HG02938 (cell line): ENCODE measurements around the gene ELF3.
A peak's percentile ranks its signal among the peaks of the same experiment; 100 is the strongest.
"Not testable (repeated sequence)": the region's sequence is repeated elsewhere in the genome, so short reads cannot be mapped to it uniquely, and the experiment has no call there.

Source experiments
- ATAC-seq: cut with Tn5 transposase; IDR thresholded peaks from one replicate; pipeline ENCODE4 v1.9.1; 2021; ENCODE audit warnings: mild to moderate bottlenecking, moderate library complexity; ENCODE audit not compliant: unreplicated experiment

ELF3 gene

GRCh38 chr1:202010180-202011015 is at the start of gene ELF3:
Gene ELF3, plus strand, starts transcription at chr1:202010587. Its CDS starts 550 bp downstream, at chr1:202011137.
- no peak for ATAC-seq

DNA sequence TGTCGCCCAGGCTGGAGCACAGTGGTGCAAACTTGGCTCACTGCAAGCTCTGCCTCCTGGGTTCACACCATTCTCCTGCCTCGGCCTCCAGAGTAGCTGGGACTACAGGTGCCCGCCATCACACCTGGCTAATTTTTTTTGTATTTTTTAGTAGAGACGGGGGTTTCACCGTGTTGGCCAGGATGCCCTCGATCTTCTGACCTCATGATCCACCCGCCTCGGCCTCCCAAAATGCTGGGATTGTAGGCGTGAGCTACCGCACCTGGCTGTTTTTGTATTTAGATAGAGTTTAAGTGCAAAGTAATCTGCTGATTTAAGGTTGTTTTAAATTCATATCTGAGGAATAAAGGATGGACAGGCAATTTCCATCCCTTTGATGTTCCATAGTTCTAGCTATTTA is 48.0 kb upstream of the ELF3 start:
- not testable (repeated sequence) for ATAC-seq

DNA sequence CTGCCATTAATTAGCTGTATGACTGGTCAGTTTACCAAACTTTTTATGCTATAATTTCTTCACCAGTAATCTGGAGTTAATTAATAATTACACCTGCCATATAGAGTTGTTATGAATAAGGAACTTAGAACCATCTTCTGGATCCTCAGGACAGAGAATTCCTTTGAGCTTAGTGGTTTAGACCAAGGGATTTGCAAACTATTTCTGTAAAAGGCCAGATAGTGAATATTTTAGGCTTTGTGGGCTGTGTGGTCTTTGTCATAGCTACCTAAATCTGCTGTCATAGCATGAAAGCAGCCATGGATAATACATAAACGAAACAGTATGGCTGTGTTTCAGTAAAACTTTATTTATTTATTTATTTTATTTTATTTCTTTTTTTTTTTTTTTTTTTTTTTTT is 46.1 kb upstream of the ELF3 start:
- no peak for ATAC-seq

- ATAC-seq, result no peak
These were observed 44.2 kb upstream of the ELF3 start for GRCh38 chr1:201966171-201966570.

GRCh38 chr1:201968202-201968925 is 42.0 kb upstream of the ELF3 start:
- ATAC-seq, result no peak

GRCh38 chr1:201970334-201971159 is 39.8 kb upstream of the ELF3 start:
- ATAC-seq, result no peak

DNA sequence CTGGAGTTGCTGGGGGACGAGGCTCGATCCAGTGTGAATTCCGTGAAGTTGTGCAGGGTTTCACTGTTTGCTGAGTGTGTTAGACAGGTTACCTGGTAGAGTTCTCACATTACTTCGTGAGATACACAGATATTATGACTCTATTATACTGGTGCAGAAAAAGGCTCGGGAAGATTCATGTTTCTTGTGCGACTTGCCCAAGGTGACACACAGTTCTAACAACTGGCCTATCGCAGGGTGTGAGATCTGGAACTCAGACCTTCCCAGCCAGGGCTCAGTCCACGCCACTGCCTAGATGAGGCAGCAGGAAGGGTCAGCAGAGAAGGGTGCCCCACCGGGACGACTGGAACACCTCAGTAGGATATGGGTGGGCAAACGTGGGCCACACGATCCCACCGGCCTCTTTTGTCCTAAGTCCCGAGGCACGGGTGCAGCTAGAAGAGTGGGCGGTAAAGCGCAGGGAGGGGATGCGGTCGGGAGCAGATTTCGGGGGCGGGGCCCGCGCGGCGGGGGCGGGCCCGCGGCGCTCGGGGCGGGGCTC is 28.2 kb upstream of the ELF3 start:
- peak; percentile 17 for ATAC-seq

GRCh38 chr1:201982623-201983379 is 27.6 kb upstream of the ELF3 start, which contains the start of gene RNPEP:
Gene RNPEP, plus strand, starts transcription at chr1:201982648. Its CDS starts 19 bp downstream, at chr1:201982667.
- ATAC-seq, result peak; percentile 56

GRCh38 chr1:201983380-201983805 is 27.0 kb upstream of the ELF3 start:
- peak; percentile 28 for ATAC-seq

DNA sequence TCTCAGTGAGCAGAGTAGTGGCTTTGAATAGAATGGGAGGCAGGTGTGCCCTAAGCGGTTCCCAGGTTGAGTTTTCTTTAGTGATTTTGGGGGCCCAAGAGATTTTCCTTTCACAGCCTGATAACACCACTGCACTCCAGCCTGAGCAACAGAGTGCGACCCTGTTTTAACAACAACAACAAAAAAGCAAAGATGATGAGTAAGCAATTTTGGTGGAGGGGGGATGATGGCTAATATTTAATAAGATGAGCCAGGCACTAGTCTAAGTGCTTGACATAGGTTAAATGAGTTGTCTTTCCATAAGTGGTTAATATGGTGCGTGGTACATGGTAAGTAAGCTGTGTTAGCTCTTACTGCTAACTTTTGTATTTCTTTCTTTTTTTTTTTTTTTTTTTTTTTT is 25.9 kb upstream of the ELF3 start:
- no peak for ATAC-seq

DNA sequence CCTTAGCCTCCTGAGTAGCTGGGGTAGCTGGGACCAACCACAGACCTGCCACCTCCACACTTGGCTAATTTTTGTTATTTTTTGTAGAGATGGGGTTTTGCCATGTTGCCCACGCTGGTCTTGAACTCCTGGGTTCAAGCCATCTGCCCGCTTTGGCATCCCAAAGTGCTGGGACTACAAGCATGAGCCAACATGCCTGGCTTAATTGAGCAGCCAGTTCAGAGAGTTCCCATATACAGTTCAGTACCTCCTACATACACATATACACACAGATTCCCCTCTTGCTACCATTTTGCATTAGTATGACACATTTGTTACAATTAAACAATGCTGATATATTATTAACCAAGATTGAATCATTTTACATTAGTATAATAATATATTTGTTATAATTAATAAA is 25.0 kb upstream of the ELF3 start:
- no peak for ATAC-seq

DNA sequence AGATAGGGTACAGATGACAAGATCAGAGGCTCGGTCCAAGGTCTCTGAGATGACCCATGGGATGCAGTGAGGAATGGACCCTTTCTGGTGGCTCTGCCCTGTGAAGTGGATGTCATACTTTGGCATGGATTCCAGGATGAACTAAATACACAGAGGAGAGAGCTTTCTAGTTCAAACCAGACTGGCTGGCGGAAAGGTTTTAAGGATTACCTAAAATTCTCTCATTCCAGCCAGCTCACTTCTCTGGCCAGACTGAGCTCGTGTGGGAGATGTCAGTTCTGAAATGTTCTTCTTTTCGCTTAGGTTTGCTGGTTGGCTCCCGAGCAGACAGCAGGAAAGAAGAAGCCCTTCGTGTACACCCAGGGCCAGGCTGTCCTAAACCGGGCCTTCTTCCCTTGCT is 21.8 kb upstream of the ELF3 start:
- ATAC-seq, result no peak

DNA sequence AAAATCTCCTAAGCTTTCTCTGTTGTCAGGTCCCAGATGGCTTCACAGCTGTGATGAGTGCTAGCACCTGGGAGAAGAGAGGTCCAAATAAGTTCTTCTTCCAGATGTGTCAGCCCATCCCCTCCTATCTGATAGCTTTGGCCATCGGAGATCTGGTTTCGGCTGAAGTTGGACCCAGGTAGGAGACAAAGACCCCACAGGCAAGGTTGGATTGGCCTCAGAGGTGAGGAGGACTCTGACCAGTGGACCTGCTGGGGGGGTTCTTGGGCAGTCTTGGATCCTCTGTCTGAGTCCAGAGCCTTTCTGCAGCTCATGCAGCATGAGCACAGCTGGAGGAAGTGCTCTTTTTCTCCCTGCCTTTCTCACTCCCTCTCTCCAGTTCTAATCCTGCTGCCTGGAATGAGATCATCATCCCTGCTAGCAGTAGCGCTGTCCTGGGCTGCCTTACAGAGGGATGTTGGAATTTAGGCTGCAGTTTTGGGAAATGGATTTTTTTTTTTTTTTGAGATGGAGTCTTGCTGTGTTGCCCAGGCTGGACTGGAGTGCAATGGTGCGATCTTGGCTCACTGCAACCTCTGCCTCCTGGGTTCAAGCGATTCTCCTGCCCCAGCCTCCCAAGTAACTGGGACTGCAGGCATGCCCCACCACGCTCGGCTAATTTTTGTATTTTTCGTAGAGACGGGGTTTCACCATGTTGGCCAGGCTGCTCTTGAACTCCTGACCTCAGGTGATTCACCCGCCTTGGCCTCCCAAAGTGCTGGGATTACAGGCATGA is 20.8 kb upstream of the ELF3 start:
- ATAC-seq, result no peak

GRCh38 chr1:201990427-201990826 is 20.0 kb upstream of the ELF3 start:
- ATAC-seq, result no peak

DNA sequence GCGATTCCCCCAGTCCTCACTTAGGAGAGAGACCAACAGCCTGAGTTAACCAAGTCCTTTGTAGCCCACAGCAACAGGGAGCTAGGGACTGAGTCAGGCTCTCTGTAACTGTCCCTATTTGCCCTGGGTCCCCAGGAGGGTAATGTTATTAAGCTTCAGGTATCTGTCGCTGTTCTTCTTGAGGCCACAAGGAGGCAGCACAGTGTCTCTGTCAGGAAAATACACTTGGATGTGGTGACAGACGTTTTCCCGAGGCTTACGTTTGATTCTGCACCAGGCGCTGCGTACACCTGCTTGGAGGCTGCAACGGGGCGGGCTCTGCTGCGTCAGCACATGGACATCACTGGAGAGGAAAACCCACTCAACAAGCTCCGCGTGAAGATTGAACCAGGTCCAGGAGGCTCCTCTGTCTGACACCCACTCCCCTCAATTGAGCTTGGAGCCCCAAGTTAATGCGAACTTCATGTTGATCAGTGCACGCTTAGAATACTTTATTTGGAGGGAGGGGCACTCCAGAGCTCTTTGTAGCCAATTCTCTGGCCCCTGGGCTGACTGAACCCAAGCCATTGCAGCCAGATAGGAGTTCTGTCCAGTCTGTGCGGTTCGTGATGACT is 10.7 kb upstream of the ELF3 start:
- no peak for ATAC-seq

GRCh38 chr1:202002507-202002906 is 7.9 kb upstream of the ELF3 start:
- no peak for ATAC-seq

GRCh38 chr1:202004711-202005110 is 5.7 kb upstream of the ELF3 start:
- no peak for ATAC-seq

DNA sequence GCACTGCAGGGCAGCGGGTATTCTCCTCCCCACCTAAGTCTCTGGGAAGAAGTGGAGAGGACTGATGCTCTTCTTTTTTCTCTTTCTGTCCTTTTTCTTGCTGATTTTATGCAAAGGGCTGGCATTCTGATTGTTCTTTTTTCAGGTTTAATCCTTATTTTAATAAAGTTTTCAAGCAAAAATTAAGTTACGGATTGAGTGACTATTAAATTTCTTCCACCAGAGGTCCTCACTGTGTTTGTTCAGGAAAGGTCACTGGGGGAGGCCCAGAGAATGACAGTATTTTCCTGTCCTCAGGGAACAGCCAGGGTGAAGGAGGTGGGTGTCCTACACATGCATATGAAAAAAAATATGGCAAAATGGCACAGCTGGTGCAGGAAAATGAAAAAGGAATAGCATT is 4.4 kb upstream of the ELF3 start:
- ATAC-seq, result no peak

GRCh38 chr1:202007304-202007703 is 3.1 kb upstream of the ELF3 start:
- ATAC-seq, result no peak
